A549 (cell line): Measurements from ENCODE around the gene COMMD4. TPM values are rescaled to one million over a fixed set of nuclear protein-coding genes. Genes with fewer than 3 reads are reported as not detected.

Source experiments
- ATAC-seq, 2 experiments: fragments of 200-7000 bp in 1 of 2; fragments of >200 bp in 1 of 2; cut with Nextera tagmentation in 1 of 2; cut with Tn5 transposase in 1 of 2; 3 replicates each; pipeline versions ENCODE4 v1.8.0 to v1.9.1; 2018 to 2020; ENCODE audit warnings: mild to moderate bottlenecking in 1 of 2, moderate library complexity in 1 of 2
- CTCF ChIA-PET: fragments of 300-600 bp; sonication (Branson Sonifier 250); formaldehyde crosslinking; extraction: SDS; loops from one replicate; lab custom pipeline; 2021; ENCODE audit warnings: antibody characterized with exemption, inconsistent platforms; lab: Yijun Ruan, JAX
- POLR2A ChIA-PET: fragments of 350-600 bp; formaldehyde crosslinking; extraction: SDS; loops from one replicate; lab custom pipeline; 2021; ENCODE audit warnings: antibody characterized with exemption, inconsistent platforms; lab: Yijun Ruan, JAX
- DNase-seq, 2 experiments: peaks; one replicate each; pipeline versions ENCODE4 v3.0.0 to v3.0.0-alpha.2; 2011 to 2016; ENCODE audit warnings: low read depth in 1 of 2, low spot score in 1 of 2
- FAIRE-seq: peaks from 2 replicates; lab custom pipeline; 2011; peaks lifted over from hg19 to GRCh38; lab: Jason Lieb, UNC
- H3K27ac ChIP-seq, 2 experiments: fragments of >200 bp; sonication (Bioruptor Twin); formaldehyde crosslinking; 3 replicates each; pipeline ENCODE4 v1.5.1; 2016 to 2017
- H3K4me1 ChIP-seq: fragments of >200 bp; sonication (Bioruptor Twin); formaldehyde crosslinking; 3 replicates; pipeline ENCODE4 v1.6.1; 2016
- H3K4me2 ChIP-seq: fragments of >200 bp; sonication (Bioruptor Twin); formaldehyde crosslinking; 3 replicates; pipeline ENCODE4 v1.6.1; 2016
- H3K4me3 ChIP-seq: fragments of >200 bp; sonication (Bioruptor Twin); formaldehyde crosslinking; 3 replicates; pipeline ENCODE4 v1.5.1; 2016
- H3K9me3 ChIP-seq: fragments of >200 bp; sonication (Bioruptor Twin); formaldehyde crosslinking; 3 replicates; pipeline ENCODE4 v1.6.1; 2016
- BHLHE40 ChIP-seq: IDR thresholded peaks from 2 replicates; pipeline ENCODE4 v1.6.1; 2012; ENCODE audit warnings: low read depth, low read length, inconsistent platforms
- CBX8 ChIP-seq: fragments of 200-600 bp; sonication (generic); IDR thresholded peaks from 2 replicates; pipeline ENCODE4 v1.6.1; 2016
- CHD4 ChIP-seq: fragments of 200-600 bp; sonication (generic); IDR thresholded peaks from 2 replicates; pipeline ENCODE4 v1.6.1; 2016; ENCODE audit warnings: antibody characterized with exemption, mild to moderate bottlenecking, borderline replicate concordance
- EHF ChIP-seq: fragments of 250-450 bp; sonication (Bioruptor Pico); IDR thresholded peaks from 2 replicates; pipeline ENCODE4 v1.5.0; 2020; ENCODE audit warnings: mild to moderate bottlenecking
- EP300 ChIP-seq, 2 experiments: fragments of >200 bp; sonication (Bioruptor Twin); formaldehyde crosslinking; IDR thresholded peaks; 2 replicates in 1 of 2; 3 replicates in 1 of 2; pipeline ENCODE4 v1.6.1; 2016 to 2017
- FOSB ChIP-seq: fragments of 250-450 bp; sonication (Bioruptor Pico); IDR thresholded peaks from 2 replicates; pipeline ENCODE4 v1.5.0; 2020; ENCODE audit warnings: mild to moderate bottlenecking, moderate library complexity
- FOXS1 ChIP-seq: fragments of 250-450 bp; sonication (Bioruptor Pico); IDR thresholded peaks from 2 replicates; pipeline ENCODE4 v1.5.0; 2020; ENCODE audit warnings: mild to moderate bottlenecking, moderate library complexity
- HEYL ChIP-seq: fragments of 250-450 bp; sonication (Bioruptor Pico); IDR thresholded peaks from 2 replicates; pipeline ENCODE4 v1.8.0; 2021; ENCODE audit warnings: mild to moderate bottlenecking, moderate library complexity
- HOXB13 ChIP-seq: fragments of 250-450 bp; sonication (Bioruptor Pico); IDR thresholded peaks from 2 replicates; pipeline ENCODE4 v1.5.0; 2020; ENCODE audit warnings: low read depth, mild to moderate bottlenecking, moderate library complexity
- HOXB5 ChIP-seq: fragments of 250-450 bp; sonication (Bioruptor Pico); IDR thresholded peaks from 2 replicates; pipeline ENCODE4 v1.5.0; 2020; ENCODE audit warnings: mild to moderate bottlenecking, moderate library complexity
- JUN ChIP-seq, 2 experiments: fragments of >200 bp; sonication (Bioruptor Twin); formaldehyde crosslinking; IDR thresholded peaks; 2 replicates in 1 of 2; 3 replicates in 1 of 2; pipeline ENCODE4 v1.6.1; 2016 to 2017
- JUNB ChIP-seq: fragments of >200 bp; sonication (Bioruptor Twin); formaldehyde crosslinking; IDR thresholded peaks from 2 replicates; pipeline ENCODE4 v1.6.1; 2016
- KDM1A ChIP-seq: fragments of 200-600 bp; sonication (generic); IDR thresholded peaks from 2 replicates; pipeline ENCODE4 v1.6.1; 2016; ENCODE audit warnings: low read depth, mild to moderate bottlenecking
- KDM5A ChIP-seq: fragments of 200-600 bp; sonication (generic); IDR thresholded peaks from 2 replicates; pipeline ENCODE4 v1.6.1; 2016; ENCODE audit warnings: antibody characterized with exemption, mild to moderate bottlenecking
- MAFK ChIP-seq: fragments of 450-650 bp; IDR thresholded peaks from 2 replicates; pipeline ENCODE4 v1.6.1; 2014; ENCODE audit not compliant: partially characterized antibody
- NPAS2 ChIP-seq: fragments of 250-450 bp; sonication (Bioruptor Pico); IDR thresholded peaks from 2 replicates; pipeline ENCODE4 v1.8.0; 2022; ENCODE audit warnings: mild to moderate bottlenecking, moderate library complexity, borderline replicate concordance
- NR3C1 ChIP-seq: fragments of >200 bp; sonication (Bioruptor Twin); formaldehyde crosslinking; IDR thresholded peaks from 3 replicates; pipeline ENCODE4 v1.6.1; 2017
- PHF8 ChIP-seq: fragments of 200-600 bp; sonication (generic); IDR thresholded peaks from 2 replicates; pipeline ENCODE4 v1.6.1; 2016; ENCODE audit warnings: low read depth, mild to moderate bottlenecking, antibody characterized with exemption, moderate library complexity, borderline replicate concordance
- POLR2A ChIP-seq: IDR thresholded peaks from 2 replicates; pipeline ENCODE4 v1.6.1; 2012; ENCODE audit warnings: mild to moderate bottlenecking, low read length
- POLR2AphosphoS2 ChIP-seq: conservative IDR thresholded peaks from 2 replicates; pipeline ENCODE4 v1.6.1; 2012; ENCODE audit warnings: low read length, improper control_type of control experiment, inconsistent platforms
- RAD21 ChIP-seq, 2 experiments: fragments of >200 bp in 1 of 2; sonication (Bioruptor Twin) in 1 of 2; formaldehyde crosslinking in 1 of 2; IDR thresholded peaks in 1 of 2; conservative IDR thresholded peaks in 1 of 2; 2 replicates in 1 of 2; 3 replicates in 1 of 2; pipeline ENCODE4 v1.6.1; 2012 to 2018; ENCODE audit warnings: inconsistent platforms in 1 of 2
- RFX5 ChIP-seq: fragments of 450-650 bp; IDR thresholded peaks from 2 replicates; pipeline ENCODE4 v1.7.1; 2014; ENCODE audit warnings: antibody characterized with exemption, mild to moderate bottlenecking, moderate library complexity
- RNF2 ChIP-seq: fragments of 200-600 bp; sonication (generic); IDR thresholded peaks from 2 replicates; pipeline ENCODE4 v1.6.1; 2016; ENCODE audit warnings: low read depth, mild to moderate bottlenecking, antibody characterized with exemption, moderate library complexity, borderline replicate concordance
- TFCP2L1 ChIP-seq: fragments of 250-450 bp; sonication (Bioruptor Pico); IDR thresholded peaks from 2 replicates; pipeline ENCODE4 v1.5.0; 2021; ENCODE audit warnings: mild to moderate bottlenecking
- ZFP36 ChIP-seq: fragments of 450-650 bp; IDR thresholded peaks from 2 replicates; pipeline ENCODE4 v1.6.1; 2014; ENCODE audit warnings: borderline replicate concordance; ENCODE audit not compliant: partially characterized antibody
- ZNF302 ChIP-seq: fragments of 250-450 bp; sonication (Bioruptor Pico); IDR thresholded peaks from 2 replicates; pipeline ENCODE4 v1.9.0; 2021; ENCODE audit warnings: inconsistent platforms, mild to moderate bottlenecking, moderate library complexity
- ZSCAN20 ChIP-seq: fragments of 250-450 bp; sonication (Bioruptor Pico); IDR thresholded peaks from 2 replicates; pipeline ENCODE4 v1.8.0; 2022; ENCODE audit warnings: mild to moderate bottlenecking, moderate library complexity
- WGBS: methylation state at CpG from one replicate; pipeline ENCODE4 v1.1.6; 2017; ENCODE audit errors: missing lambda C conversion rate; 5-methylcytosine and 5-hydroxymethylcytosine counted together
- polyA plus RNA-seq, 4 experiments: library from polyadenylated mRNA; depleted of rRNA in 3 of 4; stranded (reverse); fragments of >200 nt; fragmentation: RNase III in 1 of 4; extraction: RNeasy Plus Mini Kit Qiagen cat#74134 plus additional on column Dnase treatment in 1 of 4; gene quantifications; 2 replicates in 3 of 4; 3 replicates in 1 of 4; pipeline ENCODE4 v1.2.3, GENCODE V29; 2011 to 2017
- TF ChIP-seq, protein P1 (sequence below): fragments of >200 bp; sonication (Bioruptor Twin); formaldehyde crosslinking; IDR thresholded peaks from 2 replicates; pipeline ENCODE4 v1.6.1; 2016
- TF ChIP-seq, protein P2 (sequence below): fragments of 150-350 bp; IDR thresholded peaks from 2 replicates; pipeline ENCODE4 v1.6.1; 2014; ENCODE audit warnings: low read depth, mild to moderate bottlenecking, low read length
- TF ChIP-seq, protein P3 (sequence below): fragments of >200 bp; sonication (Bioruptor Twin); formaldehyde crosslinking; IDR thresholded peaks from 3 replicates; pipeline ENCODE4 v1.5.1; 2016

The COMMD4 gene
- polyA plus RNA-seq, 2 of the 4 experiments (the other 2 are of a cell fraction): 88.0 to 220 TPM

DNA sequence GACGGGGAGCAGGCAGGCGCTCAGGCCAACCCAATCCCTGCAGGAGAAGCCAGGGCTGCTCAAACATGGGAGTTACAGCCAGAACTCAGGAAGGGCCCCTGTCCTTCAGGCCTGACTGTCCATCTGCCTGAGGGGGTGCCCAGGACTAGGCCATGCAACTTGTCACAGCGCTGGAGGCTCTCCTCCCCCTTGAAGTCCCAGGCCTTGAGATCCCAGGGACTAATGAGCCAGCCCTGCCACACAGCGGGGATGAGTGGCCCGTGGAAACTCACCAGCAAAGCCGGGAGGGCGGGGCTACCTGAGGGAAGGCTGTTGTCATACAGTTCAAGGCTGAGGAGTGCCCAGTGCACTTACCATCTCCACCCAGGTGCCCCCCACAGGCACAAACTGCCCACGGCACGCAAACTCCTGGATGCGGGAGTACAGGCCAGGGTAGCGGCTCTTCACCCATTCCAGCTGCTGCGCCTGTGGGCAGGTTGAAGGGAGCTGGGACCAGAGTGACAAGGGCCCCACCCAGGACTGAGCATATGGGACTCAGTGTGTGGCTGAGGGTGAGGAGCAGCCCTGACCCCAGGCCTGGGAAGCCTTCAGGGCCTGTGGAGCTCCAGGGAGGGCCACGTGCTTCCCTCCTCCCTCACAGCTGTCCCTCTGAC lies 26.3 kb downstream of the COMMD4 start:
- Histone ChIP-seq H3K9me3 (no peaks in the 10 kb centered on the region), H3K4me1 (peaks cover under 1% of the 10 kb centered on the region; the same call in 1 of the 3 replicates), H3K4me2 (no peak overlapping the region), H3K27ac (no peak overlapping the region), H3K4me3 (no peak overlapping the region)
- POLR2A ChIA-PET: no interaction called here
- FAIRE-seq: no peak
- no peak for DNase-seq
- 90% methylated on average over 10 of the region's 13 CpGs for WGBS
- CTCF ChIA-PET: interaction anchor here (0.9 to 2.2 kb wide), 3 partner anchors 9 to 322 kb away, joined by 3 to 6 read pairs (median 3); partner anchors contain the start of gene IMP3
- ATAC-seq: peak; percentile 7; a peak in 3 of 6 replicates
- no peak for TF ChIP-seq CBX8
- TF ChIP-seq POLR2AphosphoS2: no peak; the same call in 1 of the 2 replicates
- no peak for TF ChIP-seq TFCP2L1 (CRISPR knock-in tag)
- TF ChIP-seq EHF: no peak
- no peak for TF ChIP-seq FOXS1 (CRISPR knock-in tag)
- TF ChIP-seq CHD4: no peak
- TF ChIP-seq RAD21 (conservative IDR thresholded peaks at IDR 0.05 in 1 of 2, IDR thresholded peaks at IDR 0.05 in 1 of 2): no peak
- TF ChIP-seq HOXB5: no peak
- TF ChIP-seq ZSCAN20 (CRISPR knock-in tag): no peak
- no peak for TF ChIP-seq JUNB
- no peak for TF ChIP-seq ZFP36
- no peak for TF ChIP-seq KDM1A
- no peak for TF ChIP-seq HEYL (CRISPR knock-in tag)
- TF ChIP-seq ZNF302: no peak
- no peak for TF ChIP-seq RFX5
- no peak for TF ChIP-seq JUN (IDR thresholded peaks at IDR 0.05)
- no peak for TF ChIP-seq BHLHE40
- TF ChIP-seq KDM5A: no peak
- TF ChIP-seq FOSB (CRISPR knock-in tag): no peak

DNA sequence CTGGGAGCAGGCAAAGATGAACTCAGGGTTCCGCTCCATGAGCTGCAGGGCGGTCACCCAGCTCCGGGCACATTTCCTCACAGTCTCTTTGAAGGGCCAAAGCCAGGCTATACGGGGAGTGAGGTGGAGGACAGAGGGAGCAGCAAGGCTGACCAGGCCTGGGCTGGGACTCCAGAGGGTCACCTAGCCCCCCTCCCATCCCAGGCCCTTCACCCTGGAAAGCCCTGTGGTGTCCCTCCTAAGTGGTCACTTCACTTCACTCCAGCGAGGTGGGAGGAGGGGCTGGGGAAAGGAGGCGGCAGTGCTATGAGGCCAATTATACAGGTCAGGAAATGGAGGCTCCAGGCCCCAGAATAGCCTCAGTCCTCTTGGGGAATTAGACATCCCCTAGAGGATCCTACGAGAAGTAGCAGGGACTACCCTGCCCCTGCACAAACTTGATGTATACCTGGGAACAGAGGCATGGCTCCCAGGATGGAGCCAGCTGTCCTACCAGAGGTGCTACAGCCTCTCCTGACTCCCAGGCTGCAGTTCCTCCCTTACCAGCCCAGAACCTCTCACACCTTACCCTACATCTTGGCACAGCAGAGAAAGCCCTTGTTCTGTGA lies 26.9 kb downstream of the COMMD4 start:
- H3K27ac ChIP-seq: no peak overlapping the region
- WGBS: 93% methylated on average over 7 of the region's 7 CpGs
- DNase-seq (no peak), ATAC-seq (peak in 1 of 2 experiments; percentile 19; a peak in 3 of 6 replicates), FAIRE-seq (no peak)
- TF ChIP-seq MAFK (no peak), HEYL (CRISPR knock-in tag) (no peak), RFX5 (no peak), NR3C1 (no peak), NPAS2 (CRISPR knock-in tag) (no peak), ZFP36 (no peak), HOXB13 (CRISPR knock-in tag) (no peak), POLR2A (no peak), ZNF302 (no peak), POLR2AphosphoS2 (no peak), JUN (IDR thresholded peaks at IDR 0.05) (no peak), ZSCAN20 (CRISPR knock-in tag) (no peak)
- TF ChIP-seq, protein P1, sequence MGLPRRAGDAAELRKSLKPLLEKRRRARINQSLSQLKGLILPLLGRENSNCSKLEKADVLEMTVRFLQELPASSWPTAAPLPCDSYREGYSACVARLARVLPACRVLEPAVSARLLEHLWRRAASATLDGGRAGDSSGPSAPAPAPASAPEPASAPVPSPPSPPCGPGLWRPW: no peak
- H3K9me3 ChIP-seq: no peaks in the 10 kb centered on the region
- ChIA-PET POLR2A (no interaction called here), CTCF (interaction anchor here (1.2 to 2.4 kb wide), 3 partner anchors 10 to 321 kb away, joined by 3 to 6 read pairs (median 5); partner anchors contain the start of gene NEIL1)
- no peak overlapping the region for H3K4me3 ChIP-seq
- peaks cover 6% of the 10 kb centered on the region for H3K4me1 ChIP-seq
- H3K4me2 ChIP-seq: no peak overlapping the region

DNA sequence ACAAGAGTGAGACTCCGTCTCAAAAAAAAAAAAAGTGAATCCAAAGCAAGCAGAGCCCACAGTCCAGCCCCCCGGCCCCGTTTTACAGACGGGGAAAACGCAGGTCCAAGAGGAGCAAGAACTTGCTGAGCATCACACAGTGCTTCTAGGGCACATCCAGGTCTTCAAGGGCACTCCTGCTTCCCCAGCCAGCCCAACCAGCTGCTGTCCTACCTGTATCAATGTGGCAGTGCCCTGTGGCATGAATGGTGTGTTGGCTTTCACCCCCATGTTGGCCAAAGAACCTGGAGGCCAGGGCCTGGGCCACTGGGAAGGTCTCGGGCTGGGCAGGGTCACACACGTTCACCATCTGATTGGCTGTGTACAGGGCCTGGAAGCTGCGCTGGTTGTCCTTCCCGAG lies 27.9 kb downstream of the COMMD4 start:
- ChIA-PET POLR2A (no interaction called here), CTCF (interaction anchor here (1.2 to 2.4 kb wide), 4 partner anchors 11 to 320 kb away, joined by 3 to 6 read pairs (median 4); partner anchors contain the start of genes NEIL1 and SNUPN)
- Histone ChIP-seq H3K4me2 (no peak overlapping the region), H3K4me3 (no peak overlapping the region), H3K9me3 (no peaks in the 10 kb centered on the region), H3K4me1 (peaks cover 6% of the 10 kb centered on the region), H3K27ac (no peak overlapping the region)
- 93% methylated on average over 9 of the region's 9 CpGs for WGBS
- ATAC-seq (no peak), DNase-seq (no peak), FAIRE-seq (no peak)
- TF ChIP-seq, protein P2, sequence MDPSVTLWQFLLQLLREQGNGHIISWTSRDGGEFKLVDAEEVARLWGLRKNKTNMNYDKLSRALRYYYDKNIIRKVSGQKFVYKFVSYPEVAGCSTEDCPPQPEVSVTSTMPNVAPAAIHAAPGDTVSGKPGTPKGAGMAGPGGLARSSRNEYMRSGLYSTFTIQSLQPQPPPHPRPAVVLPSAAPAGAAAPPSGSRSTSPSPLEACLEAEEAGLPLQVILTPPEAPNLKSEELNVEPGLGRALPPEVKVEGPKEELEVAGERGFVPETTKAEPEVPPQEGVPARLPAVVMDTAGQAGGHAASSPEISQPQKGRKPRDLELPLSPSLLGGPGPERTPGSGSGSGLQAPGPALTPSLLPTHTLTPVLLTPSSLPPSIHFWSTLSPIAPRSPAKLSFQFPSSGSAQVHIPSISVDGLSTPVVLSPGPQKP: no peak
- TF ChIP-seq, protein P3, sequence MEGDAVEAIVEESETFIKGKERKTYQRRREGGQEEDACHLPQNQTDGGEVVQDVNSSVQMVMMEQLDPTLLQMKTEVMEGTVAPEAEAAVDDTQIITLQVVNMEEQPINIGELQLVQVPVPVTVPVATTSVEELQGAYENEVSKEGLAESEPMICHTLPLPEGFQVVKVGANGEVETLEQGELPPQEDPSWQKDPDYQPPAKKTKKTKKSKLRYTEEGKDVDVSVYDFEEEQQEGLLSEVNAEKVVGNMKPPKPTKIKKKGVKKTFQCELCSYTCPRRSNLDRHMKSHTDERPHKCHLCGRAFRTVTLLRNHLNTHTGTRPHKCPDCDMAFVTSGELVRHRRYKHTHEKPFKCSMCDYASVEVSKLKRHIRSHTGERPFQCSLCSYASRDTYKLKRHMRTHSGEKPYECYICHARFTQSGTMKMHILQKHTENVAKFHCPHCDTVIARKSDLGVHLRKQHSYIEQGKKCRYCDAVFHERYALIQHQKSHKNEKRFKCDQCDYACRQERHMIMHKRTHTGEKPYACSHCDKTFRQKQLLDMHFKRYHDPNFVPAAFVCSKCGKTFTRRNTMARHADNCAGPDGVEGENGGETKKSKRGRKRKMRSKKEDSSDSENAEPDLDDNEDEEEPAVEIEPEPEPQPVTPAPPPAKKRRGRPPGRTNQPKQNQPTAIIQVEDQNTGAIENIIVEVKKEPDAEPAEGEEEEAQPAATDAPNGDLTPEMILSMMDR: no peak
- TF ChIP-seq RNF2: no peak
- TF ChIP-seq PHF8: no peak
- TF ChIP-seq ZNF302: no peak
- TF ChIP-seq EP300 (IDR thresholded peaks at IDR 0.05): no peak
- TF ChIP-seq EHF: no peak
- no peak for TF ChIP-seq NR3C1
